GM12892 (cell line): Measurements from ENCODE around the gene RPL13.
A peak's percentile ranks its signal among the peaks of the same experiment; 100 is the strongest.

Experiments
- DNase-seq: peaks from one replicate; pipeline ENCODE4 v3.0.0; 2011; ENCODE audit not compliant: insufficient read length
- FAIRE-seq: peaks from 2 replicates; lab custom pipeline; 2011; peaks lifted over from hg19 to GRCh38; lab: Jason Lieb, UNC
- POLR2A ChIP-seq: IDR thresholded peaks from 2 replicates; pipeline ENCODE4 v1.6.1; 2011; ENCODE audit warnings: low read depth, low read length, control low read depth
- POLR2AphosphoS5 ChIP-seq: IDR thresholded peaks from 2 replicates; pipeline ENCODE4 v1.6.1; 2011; ENCODE audit warnings: low read depth, low read length, control low read depth
- TAF1 ChIP-seq: IDR thresholded peaks from 2 replicates; pipeline ENCODE4 v1.6.1; 2011; ENCODE audit warnings: low read depth, mild to moderate bottlenecking, control low read depth, low read length, borderline replicate concordance

Gene RPL13

GRCh38 chr16:89531821-89532526 lies 28.5 kb upstream of the RPL13 start:
- TF ChIP-seq POLR2AphosphoS5: no peak
- no peak for TF ChIP-seq TAF1
- TF ChIP-seq POLR2A: no peak
- no peak for FAIRE-seq
- no peak for DNase-seq

- DNase-seq: no peak
- FAIRE-seq: no peak
Observed at GRCh38 chr16:89534252-89534756, 26.2 kb upstream of the RPL13 start.

GRCh38 chr16:89536371-89536770 lies 24.1 kb upstream of the RPL13 start:
- peak; percentile 5 for FAIRE-seq
- TF ChIP-seq TAF1: no peak
- no peak for DNase-seq

More at GRCh38 chr16:89534252-89534756, 26.2 kb upstream of the RPL13 start:
- TF ChIP-seq POLR2A: no peak
- TF ChIP-seq TAF1: no peak
- no peak for TF ChIP-seq POLR2AphosphoS5

- no peak for DNase-seq
- no peak for TF ChIP-seq POLR2AphosphoS5
- TF ChIP-seq TAF1: no peak
- no peak for TF ChIP-seq POLR2A
- no peak for FAIRE-seq
Observed at GRCh38 chr16:89536886-89537548, 23.5 kb upstream of the RPL13 start.

- no peak for DNase-seq
- FAIRE-seq: no peak
- no peak for TF ChIP-seq POLR2A
- TF ChIP-seq POLR2AphosphoS5: no peak
Observed at GRCh38 chr16:89537549-89537925, 22.9 kb upstream of the RPL13 start.

- no peak for TF ChIP-seq TAF1
- no peak for TF ChIP-seq POLR2AphosphoS5
- no peak for TF ChIP-seq POLR2A
- DNase-seq: no peak
- FAIRE-seq: no peak
Observed at GRCh38 chr16:89538286-89538685, 22.2 kb upstream of the RPL13 start.

GRCh38 chr16:89540557-89540956 lies 19.9 kb upstream of the RPL13 start:
- DNase-seq (no peak), FAIRE-seq (no peak)
- no peak for TF ChIP-seq TAF1
- no peak for TF ChIP-seq POLR2AphosphoS5
- TF ChIP-seq POLR2A: no peak

GRCh38 chr16:89541792-89542191 lies 18.7 kb upstream of the RPL13 start:
- DNase-seq (no peak), FAIRE-seq (no peak)
- TF ChIP-seq TAF1 (no peak), POLR2A (no peak), POLR2AphosphoS5 (no peak)

- DNase-seq (no peak), FAIRE-seq (no peak)
- TF ChIP-seq POLR2A (no peak), POLR2AphosphoS5 (no peak), TAF1 (no peak)
Observed at GRCh38 chr16:89544113-89544512, 16.4 kb upstream of the RPL13 start.

- no peak for DNase-seq
- TF ChIP-seq TAF1 (no peak), POLR2AphosphoS5 (no peak)
- no peak for FAIRE-seq
Observed at GRCh38 chr16:89544713-89545043, 15.8 kb upstream of the RPL13 start.

GRCh38 chr16:89545044-89545830 lies 15.2 kb upstream of the RPL13 start:
- FAIRE-seq (no peak), DNase-seq (no peak)
- TF ChIP-seq TAF1: no peak
- TF ChIP-seq POLR2A: no peak
- no peak for TF ChIP-seq POLR2AphosphoS5
